Body of pancreas (tissue), 4 donors: ENCODE data around the gene GPM6B. TPM values are rescaled to one million over a fixed set of nuclear protein-coding genes. Genes with fewer than 3 reads are reported as not detected.

Experiments
- ATAC-seq: fragments of 150-250 bp; one replicate; pipeline ENCODE4 v1.9.1; 2016
- DNase-seq, 4 donors: peaks; one replicate each; pipeline ENCODE4 v3.0.0-alpha.2; 2019
- H3K27ac ChIP-seq, 4 donors: fragments of 200-600 bp; sonication (generic); 1 replicate in 3 of 4; 2 replicates in 1 of 4; pipeline versions ENCODE4 v1.5.1 to v1.6.1; 2016 to 2019; ENCODE audit warnings: mild to moderate bottlenecking in 1 of 4, mixed read lengths in 1 of 4, moderate library complexity in 1 of 4
- H3K27me3 ChIP-seq, 2 donors: fragments of 200-600 bp; sonication (generic); one replicate each; pipeline ENCODE4 v1.6.0; 2016; ENCODE audit warnings: mild to moderate bottlenecking in 1 of 2
- H3K36me3 ChIP-seq, 2 donors: fragments of 200-600 bp; sonication (generic); replicated peaks in 1 of 2; 2 replicates each; pipeline ENCODE4 v1.5.1; 2016; ENCODE audit warnings: low read depth in 2 of 2; ENCODE audit not compliant: insufficient read depth in 1 of 2
- H3K4me1 ChIP-seq: fragments of 200-600 bp; sonication (generic); one replicate; pipeline ENCODE4 v1.6.0; 2016
- H3K4me3 ChIP-seq, 2 donors: fragments of 200-600 bp; sonication (generic); 1 replicate in 1 of 2; 2 replicates in 1 of 2; pipeline ENCODE4 v1.5.1; 2016 to 2019
- H3K9me3 ChIP-seq, 3 donors: fragments of 200-600 bp; sonication (generic); 1 replicate in 2 of 3; 2 replicates in 1 of 3; pipeline ENCODE4 v1.5.1; 2016
- CTCF ChIP-seq, 7 experiments: fragments of 450-650 bp in 4 of 7; fragments of 200-600 bp in 3 of 7; sonication (generic) in 3 of 7; IDR thresholded peaks; one replicate each; pipeline ENCODE4 v1.5.1; 2016 to 2019; ENCODE audit warnings: antibody characterized with exemption in 7 of 7
- POLR2A ChIP-seq, 3 donors: fragments of 450-650 bp; IDR thresholded peaks; one replicate each; pipeline ENCODE4 v1.6.1; 2016; ENCODE audit warnings: antibody characterized with exemption in 3 of 3, mild to moderate bottlenecking in 2 of 3
- WGBS, 2 donors: methylation state at CpG; one replicate each; pipeline ENCODE4 v1.1.5; 2017; 5-methylcytosine and 5-hydroxymethylcytosine counted together
- intact Hi-C: fragments of 100-400 bp; cut with DNase I; formaldehyde crosslinking; loops from one replicate; pipeline ENCODE4 v1.15.1; 2023
- total RNA-seq, 2 donors: library from RNA; depleted of rRNA; stranded (reverse); fragments of >200 nt; gene quantifications; one replicate each; pipeline ENCODE4 v1.1.0, GENCODE V29; 2016

GPM6B gene
- total RNA-seq, 2 donors from 2014 or later, result under 0.01 to 2.3 TPM

GRCh38 chrX:13835825-13836224, 18.9 kb upstream of the GPM6B start:
- Histone ChIP-seq H3K9me3 (no peaks in the 10 kb centered on the region), H3K27me3 (no peaks in the 10 kb centered on the region), H3K36me3 (no peaks in the 10 kb centered on the region), H3K27ac (no peak overlapping the region), H3K4me1 (no peaks in the 10 kb centered on the region), H3K4me3 (no peak overlapping the region)
- WGBS, 2 donors, result 26 to 44% methylated on average over 3 to 4 of the region's 4 CpGs
- DNase-seq (no peak), ATAC-seq (no peak)
- TF ChIP-seq POLR2A (IDR thresholded peaks at IDR 0.05), result no peak
- no peak for TF ChIP-seq CTCF (IDR thresholded peaks at IDR 0.05)
- intact Hi-C loops, result no loop called here

GRCh38 chrX:13834355-13834754, 17.5 kb upstream of the GPM6B start:
- TF ChIP-seq POLR2A (IDR thresholded peaks at IDR 0.05) (no peak), CTCF (IDR thresholded peaks at IDR 0.05) (no peak)
- H3K4me3 ChIP-seq, result no peak overlapping the region
- no peaks in the 10 kb centered on the region for H3K9me3 ChIP-seq
- DNase-seq (no peak), ATAC-seq (no peak)
- H3K4me1 ChIP-seq, result no peaks in the 10 kb centered on the region
- no peaks in the 10 kb centered on the region for H3K27me3 ChIP-seq
- 88 to 89% methylated on average over 2 of the region's 2 CpGs for WGBS, 2 donors
- intact Hi-C loops, result no loop called here
- H3K27ac ChIP-seq, result no peak overlapping the region
- no peaks in the 10 kb centered on the region for H3K36me3 ChIP-seq

- no peaks in the 10 kb centered on the region for H3K4me1 ChIP-seq
- H3K4me3 ChIP-seq, result no peak overlapping the region
- TF ChIP-seq POLR2A (IDR thresholded peaks at IDR 0.05) (no peak), CTCF (IDR thresholded peaks at IDR 0.05) (no peak)
- no peaks in the 10 kb centered on the region for H3K27me3 ChIP-seq
- no peaks in the 10 kb centered on the region for H3K9me3 ChIP-seq
- no peaks in the 10 kb centered on the region for H3K36me3 ChIP-seq
- ATAC-seq (no peak), DNase-seq (no peak)
- 86 to 96% methylated on average over 3 to 5 of the region's 5 CpGs for WGBS, 2 donors
- intact Hi-C loops, result no loop called here
- H3K27ac ChIP-seq, result no peak overlapping the region
Measured at GRCh38 chrX:13829983-13830382, 13.1 kb upstream of the GPM6B start.

- WGBS, 2 donors, result 78 to 93% methylated on average over 3 to 4 of the region's 4 CpGs
- intact Hi-C loops, result no loop called here
- Histone ChIP-seq H3K9me3 (no peaks in the 10 kb centered on the region), H3K4me3 (no peak overlapping the region), H3K27ac (no peak overlapping the region), H3K36me3 (no peaks in the 10 kb centered on the region), H3K4me1 (no peaks in the 10 kb centered on the region), H3K27me3 (no peaks in the 10 kb centered on the region)
- no peak for ATAC-seq
- TF ChIP-seq POLR2A (IDR thresholded peaks at IDR 0.05) (no peak), CTCF (IDR thresholded peaks at IDR 0.05) (no peak)
- no peak for DNase-seq
Measured at GRCh38 chrX:13828392-13828791, 11.5 kb upstream of the GPM6B start.

- H3K9me3 ChIP-seq, result no peaks in the 10 kb centered on the region
- TF ChIP-seq POLR2A (IDR thresholded peaks at IDR 0.05), result no peak
- no peak for TF ChIP-seq CTCF (IDR thresholded peaks at IDR 0.05)
- ATAC-seq, result no peak
- WGBS, 2 donors, result 71 to 79% methylated on average over 8 to 9 of the region's 9 CpGs
- H3K4me3 ChIP-seq, result no peak overlapping the region
- no peaks in the 10 kb centered on the region for H3K36me3 ChIP-seq
- no peak overlapping the region for H3K27ac ChIP-seq
- H3K4me1 ChIP-seq, result no peaks in the 10 kb centered on the region
- H3K27me3 ChIP-seq, result no peaks in the 10 kb centered on the region
- intact Hi-C loops, result no loop called here
- DNase-seq, result peak in 3 of 4 donors; percentile 3 to 19 (median 7)
Measured at GRCh38 chrX:13827298-13828090, 10.6 kb upstream of the GPM6B start.
